Pulmonary artery endothelial cell (primary cell): Measurements from ENCODE around the gene ORC6. TPM values are rescaled to one million over a fixed set of nuclear protein-coding genes. Genes with fewer than 3 reads are reported as not detected.
"Not testable (repeated sequence)": the region's sequence is repeated elsewhere in the genome, so short reads cannot be mapped to it uniquely, and the experiment has no call there.

Source experiments
- DNase-seq: peaks from one replicate; pipeline ENCODE4 v3.0.0-alpha.2; 2011; ENCODE audit warnings: low read depth, low spot score
- total RNA-seq: library from RNA; depleted of rRNA; stranded (reverse); fragments of >200 nt; gene quantifications from 2 replicates; pipeline ENCODE4 v1.2.3, GENCODE V29; 2014

Gene ORC6, protein sequence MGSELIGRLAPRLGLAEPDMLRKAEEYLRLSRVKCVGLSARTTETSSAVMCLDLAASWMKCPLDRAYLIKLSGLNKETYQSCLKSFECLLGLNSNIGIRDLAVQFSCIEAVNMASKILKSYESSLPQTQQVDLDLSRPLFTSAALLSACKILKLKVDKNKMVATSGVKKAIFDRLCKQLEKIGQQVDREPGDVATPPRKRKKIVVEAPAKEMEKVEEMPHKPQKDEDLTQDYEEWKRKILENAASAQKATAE
- 14.0 and 16.0 TPM in 2 replicates for total RNA-seq

DNA sequence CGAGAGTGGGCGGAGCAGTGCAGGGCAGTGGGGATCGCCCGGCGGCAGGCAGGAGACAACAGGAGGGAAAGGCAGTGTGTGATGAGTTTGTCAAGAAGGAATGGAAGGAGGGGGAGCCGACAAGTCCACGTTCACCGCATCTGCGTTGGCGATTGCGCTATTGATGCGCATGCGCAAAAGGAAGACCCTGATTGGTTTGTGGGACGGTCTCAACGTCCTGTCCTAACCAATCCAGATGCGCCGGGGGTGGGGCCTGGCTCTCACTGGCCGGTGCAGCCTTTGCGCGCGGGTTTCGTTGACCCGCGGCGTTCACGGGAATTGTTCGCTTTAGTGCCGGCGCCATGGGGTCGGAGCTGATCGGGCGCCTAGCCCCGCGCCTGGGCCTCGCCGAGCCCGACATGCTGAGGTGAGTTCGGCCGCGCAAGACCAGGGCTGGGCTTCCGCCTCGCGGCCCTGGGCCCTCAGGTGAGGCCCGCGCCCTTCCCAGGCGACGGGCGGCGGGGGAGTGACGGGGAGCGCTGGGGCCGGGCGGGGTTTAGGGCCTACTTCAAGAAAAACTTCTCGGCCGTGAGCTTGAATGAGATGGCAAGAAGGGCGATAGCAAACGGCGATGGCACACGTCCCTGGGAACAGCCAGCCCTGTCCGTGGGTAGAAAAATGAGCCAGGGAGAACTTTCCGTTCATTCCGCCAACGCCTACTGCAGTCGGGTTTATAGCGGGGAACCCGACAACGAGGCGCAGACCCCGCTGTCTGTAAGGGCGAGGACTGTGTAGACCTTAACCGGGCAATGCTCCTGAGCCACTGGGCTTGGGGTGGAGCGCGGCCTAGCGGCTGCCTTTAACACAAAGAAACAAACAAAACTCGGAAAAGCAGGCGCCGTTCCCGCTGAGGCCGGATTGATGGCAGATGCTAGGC is at the start of gene ORC6:
Gene ORC6 (plus strand): TSS at position 295 of the 916 bp plus-strand sequence. CDS start 47 bp downstream, at position 342.
- DNase-seq, result peak; percentile 81

DNA sequence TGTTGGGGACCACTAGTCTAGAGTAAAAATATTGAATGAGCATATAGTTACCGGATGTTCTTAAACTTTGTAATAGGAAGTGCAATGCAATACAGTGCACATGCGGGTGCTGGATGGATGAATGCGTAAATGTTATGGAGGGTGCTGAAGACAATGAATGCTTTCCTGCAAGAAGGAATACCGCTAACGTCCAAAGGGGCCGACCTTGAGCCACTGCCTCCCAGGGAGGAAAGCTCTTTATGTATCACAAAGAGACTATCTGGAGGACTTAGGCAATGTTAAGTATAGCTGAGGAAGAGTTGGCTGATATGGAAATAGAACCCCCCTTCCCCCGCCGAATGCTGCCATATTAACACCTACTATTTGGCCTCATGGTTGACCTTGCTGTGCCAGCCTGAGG is 40.8 kb upstream of the ORC6 start:
- DNase-seq, result no peak

DNA sequence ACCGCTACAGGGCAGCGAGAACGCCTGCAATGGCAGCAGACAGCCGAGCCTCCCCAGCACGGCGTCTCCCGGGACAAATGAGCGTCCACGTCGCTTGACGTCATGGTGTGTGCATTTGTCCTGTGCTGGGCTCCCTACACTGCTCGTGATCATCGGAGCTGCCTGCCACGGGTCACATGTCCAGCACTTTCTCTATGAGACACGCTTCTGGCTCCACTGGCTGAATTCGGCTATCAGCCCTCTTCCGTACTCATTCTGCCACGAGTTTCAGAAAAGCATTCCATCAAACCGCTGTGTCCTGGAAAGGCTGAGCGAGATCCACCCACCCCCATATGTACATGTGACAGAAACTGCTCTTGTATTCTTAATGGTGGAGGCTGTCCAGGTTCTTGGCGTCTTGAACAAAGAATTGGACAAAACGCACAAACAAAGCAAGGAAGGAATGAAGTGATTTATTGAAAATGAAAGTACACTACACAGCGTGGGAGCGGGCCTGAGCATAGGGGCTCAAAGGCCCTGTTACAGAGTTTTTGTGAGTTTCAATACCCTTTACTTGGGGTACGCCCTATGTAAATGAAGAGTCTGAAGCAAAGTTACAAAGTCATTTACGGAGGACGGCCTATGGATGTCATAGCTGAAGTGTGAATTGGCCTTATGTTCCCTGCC is 39.7 kb upstream of the ORC6 start:
- DNase-seq, result no peak

- DNase-seq, result no peak
These were observed 39.2 kb upstream of the ORC6 start for GRCh38 chr16:46650254-46650623.

- no peak for DNase-seq
These were observed 38.2 kb upstream of the ORC6 start for GRCh38 chr16:46651305-46651704.

DNA sequence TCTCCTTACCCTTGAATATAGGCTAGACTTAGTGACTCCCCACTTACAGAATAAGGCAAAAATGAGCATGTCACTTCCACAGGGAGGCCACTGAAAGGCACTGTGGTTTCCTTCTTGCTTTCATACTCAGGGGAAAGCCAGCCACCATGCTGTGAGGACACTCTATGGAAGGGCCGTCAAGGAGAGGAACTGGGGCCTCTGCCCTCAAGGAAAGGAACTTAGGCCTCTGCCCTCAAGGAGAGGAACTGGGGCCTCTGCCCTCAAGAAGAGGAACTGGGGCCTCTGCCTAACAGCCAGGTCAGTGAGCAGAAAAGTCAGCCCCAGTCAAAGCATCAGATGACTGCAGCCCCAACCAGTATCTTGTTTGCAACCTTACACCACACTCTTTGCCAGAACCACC is 30.5 kb upstream of the ORC6 start:
- no peak for DNase-seq

GRCh38 chr16:46662123-46662522 is 27.3 kb upstream of the ORC6 start:
- DNase-seq, result no peak

GRCh38 chr16:46673320-46674013 is 16.0 kb upstream of the ORC6 start:
- DNase-seq, result no peak

DNA sequence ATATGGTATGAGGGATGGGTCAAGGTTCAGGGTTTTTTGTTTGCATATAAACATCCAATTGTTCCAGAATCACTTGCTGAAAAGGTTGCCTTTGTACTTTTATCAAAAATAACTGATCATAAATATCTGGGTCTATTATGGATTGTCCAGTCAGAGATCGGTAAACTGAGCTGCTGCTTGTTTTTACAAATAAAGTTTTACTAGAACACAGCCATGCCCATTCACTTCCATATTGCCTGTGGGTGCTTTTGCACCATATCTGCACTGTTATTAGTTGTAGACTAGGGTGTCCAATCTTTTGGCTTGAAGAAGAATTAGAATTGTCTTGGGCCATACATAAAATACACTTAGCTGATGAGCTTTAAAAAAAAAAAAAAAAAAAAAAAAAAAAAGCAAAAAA is 11.5 kb upstream of the ORC6 start:
- not testable (repeated sequence) for DNase-seq

DNA sequence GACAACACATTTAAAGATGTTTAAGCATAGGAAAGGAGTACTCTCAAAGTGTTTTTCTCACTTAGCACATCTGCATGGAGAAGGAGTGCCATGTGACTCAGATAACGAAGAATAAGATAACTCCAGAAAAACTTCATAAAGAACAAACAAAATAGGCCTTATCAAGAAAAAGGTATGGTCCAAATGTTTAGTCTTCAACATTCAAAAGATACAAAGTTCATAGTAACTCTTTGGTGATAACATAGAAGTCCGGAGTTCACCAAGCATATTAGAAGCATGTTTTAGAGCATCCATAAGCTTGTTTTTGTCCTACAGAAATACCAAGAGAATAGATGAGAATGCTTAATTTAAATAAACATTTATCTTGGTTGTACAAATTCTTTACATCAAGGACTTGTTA is 7.6 kb upstream of the ORC6 start:
- DNase-seq, result not testable (repeated sequence)

DNA sequence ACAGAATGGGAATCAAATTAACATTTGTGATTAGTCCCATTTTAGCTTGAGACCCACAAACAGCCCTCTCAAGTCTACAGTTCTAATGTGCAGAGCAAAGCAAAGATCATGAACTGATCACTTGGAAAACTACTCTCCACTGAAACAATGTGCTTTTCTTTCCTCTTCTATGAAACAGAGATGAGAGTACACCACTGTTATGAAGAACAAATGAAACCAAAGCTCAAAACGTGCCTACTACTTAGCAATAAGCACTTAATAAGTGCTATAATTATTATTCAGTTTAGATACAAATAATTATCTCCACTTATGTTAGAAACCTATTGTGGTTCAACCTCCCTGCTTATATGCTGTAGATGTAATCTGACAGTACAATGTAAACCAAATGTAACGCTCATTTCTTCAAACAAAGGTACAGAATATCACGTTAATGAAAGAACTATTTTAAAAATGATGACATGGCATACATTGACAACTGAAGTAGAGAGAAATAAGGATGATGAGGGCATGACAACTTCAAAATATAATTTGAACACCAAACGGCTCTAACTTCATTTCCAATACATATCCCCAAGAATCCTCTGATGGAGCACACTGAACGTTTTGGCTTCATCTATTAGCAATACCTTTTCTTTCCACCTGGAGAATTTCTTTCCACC is 2.5 kb upstream of the ORC6 start:
- DNase-seq, result no peak

DNA sequence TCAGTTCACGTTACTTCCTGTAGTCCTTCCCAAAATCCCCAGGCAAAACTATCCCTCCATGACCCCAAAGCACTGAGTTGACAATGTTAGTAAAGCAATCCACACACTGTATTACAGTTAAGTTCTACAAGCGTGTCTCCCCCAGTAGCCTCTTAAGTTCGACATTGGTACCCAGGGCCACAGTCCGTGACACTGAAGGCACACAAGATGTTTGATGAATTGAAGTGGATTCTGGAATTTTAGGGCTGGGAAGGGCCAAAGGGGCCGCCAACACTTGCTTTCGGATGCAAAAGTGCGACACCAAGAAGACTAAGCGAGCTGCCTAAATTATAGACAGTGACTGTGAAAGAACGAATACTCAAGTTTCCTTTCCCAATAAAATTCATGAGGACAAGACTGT is 2.0 kb upstream of the ORC6 start:
- DNase-seq, result no peak

- no peak for DNase-seq
These were observed 1.3 kb upstream of the ORC6 start for GRCh38 chr16:46688101-46688653.

DNA sequence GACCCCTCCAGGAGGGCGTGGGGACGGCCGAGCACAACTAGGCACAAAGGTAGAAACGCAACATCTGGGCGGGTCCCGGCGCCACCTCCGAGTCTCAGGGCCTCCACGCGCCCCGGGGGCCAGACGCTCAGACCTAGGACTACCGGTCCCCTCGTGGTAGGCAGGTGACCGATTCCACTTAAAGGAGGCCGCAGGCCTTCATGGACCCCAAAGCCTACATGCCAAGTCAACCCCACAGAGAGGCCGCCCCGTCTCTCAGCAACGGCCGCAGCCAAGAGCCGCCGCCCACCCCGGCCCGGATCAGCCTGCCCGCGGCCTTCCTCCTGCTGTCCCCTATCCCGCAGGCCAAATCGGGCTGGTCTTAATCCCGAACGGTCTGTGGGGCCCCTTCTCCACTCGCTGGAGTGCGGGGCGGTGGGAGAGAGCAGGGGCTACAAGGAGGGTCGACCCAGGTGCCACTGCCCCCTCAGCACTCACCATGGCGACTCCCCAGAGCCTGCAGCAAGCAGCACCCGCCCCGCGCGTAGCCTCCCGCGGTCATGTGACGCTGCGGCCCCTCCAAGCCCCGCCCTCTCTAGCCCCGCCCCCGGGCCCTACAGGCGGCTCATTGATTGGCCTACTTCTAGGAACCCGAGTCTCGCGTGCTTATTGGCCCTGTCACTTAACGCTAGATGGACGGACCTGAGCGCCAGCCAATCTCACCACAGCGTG is 650 bp upstream of the ORC6 start, which contains the start of gene VPS35:
Gene VPS35 (minus strand): TSS at position 525 of the 711 bp plus-strand sequence. CDS start 45 bp downstream, at position 480.
- peak; percentile 97 for DNase-seq

DNA sequence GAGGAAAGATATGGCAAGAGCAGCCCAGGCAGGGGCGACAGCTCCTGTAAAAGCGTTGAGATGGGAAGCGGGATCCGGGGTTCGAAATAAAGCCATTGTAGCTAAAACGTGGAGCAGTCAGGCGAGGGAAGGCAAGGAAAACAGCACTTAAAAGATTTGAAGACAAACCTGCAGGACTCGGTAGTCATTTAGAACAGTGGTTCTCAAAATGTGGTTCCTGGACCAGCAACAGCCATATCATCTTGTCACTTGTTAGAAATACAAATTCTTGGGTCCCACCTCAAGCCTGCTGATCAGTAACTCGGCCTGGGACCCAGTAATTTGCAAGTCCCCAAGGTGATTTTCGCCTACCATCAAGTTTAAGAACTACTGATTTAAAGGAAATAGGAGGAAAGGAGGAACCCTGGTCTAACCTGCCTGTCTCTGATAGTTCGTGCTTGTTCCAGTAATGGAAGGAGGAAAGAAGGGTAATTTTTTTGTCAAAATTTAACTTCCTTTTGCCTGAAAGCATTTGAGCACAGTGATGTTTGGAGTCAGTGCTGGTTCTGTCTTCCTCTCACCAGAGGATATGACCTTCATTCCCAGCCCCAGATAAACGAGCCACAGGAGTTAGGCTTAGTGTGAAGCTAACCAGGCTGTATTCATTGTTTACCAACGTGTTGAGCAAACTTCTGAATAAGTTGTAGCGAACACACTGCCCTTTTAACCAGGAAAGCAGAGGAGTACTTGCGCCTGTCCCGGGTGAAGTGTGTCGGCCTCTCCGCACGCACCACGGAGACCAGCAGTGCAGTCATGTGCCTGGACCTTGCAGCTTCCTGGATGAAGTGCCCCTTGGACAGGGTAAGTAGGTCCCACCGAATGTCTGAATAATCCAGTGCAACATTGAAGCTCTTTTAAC is 1.1 kb downstream of the ORC6 start:
- no peak for DNase-seq

DNA sequence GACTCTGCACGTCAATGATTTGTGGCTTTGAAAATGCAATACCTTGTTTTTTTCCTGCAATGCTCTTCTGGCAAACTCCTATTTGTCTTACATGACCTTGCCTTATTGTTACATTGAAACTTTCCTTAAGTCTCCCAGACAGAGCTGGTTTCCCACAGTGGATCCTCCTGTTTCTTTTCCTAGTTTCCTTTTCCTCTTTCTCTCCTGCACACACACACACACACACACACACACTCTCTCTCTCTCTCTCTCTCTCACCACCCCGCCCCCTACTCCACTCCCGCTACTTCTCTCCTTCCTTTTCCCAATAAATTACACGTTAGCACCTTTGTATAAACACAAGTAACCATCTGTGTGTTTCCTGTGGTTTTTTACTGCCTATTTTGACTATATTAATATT is 2.3 kb downstream of the ORC6 start:
- no peak for DNase-seq

- DNase-seq, result no peak
These were observed 4.1 kb downstream of the ORC6 start for GRCh38 chr16:46693598-46693997.

DNA sequence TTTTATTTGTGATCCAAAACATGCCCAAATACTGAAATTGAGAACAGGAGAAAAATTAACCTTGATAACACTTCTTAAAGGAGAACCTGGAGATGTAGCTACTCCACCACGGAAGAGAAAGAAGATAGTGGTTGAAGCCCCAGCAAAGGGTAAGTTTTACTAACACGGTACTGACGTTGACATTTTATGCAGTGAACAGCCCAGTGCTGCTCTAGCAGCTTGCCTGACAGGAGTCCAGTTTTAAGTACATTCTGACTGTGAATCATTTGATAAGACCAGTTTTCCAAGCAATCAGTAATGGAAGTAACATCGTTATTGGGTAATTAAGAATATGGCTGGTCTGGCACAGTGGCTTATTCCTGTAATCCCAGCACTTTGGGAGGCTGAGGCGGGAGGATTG is 6.5 kb downstream of the ORC6 start:
- no peak for DNase-seq

DNA sequence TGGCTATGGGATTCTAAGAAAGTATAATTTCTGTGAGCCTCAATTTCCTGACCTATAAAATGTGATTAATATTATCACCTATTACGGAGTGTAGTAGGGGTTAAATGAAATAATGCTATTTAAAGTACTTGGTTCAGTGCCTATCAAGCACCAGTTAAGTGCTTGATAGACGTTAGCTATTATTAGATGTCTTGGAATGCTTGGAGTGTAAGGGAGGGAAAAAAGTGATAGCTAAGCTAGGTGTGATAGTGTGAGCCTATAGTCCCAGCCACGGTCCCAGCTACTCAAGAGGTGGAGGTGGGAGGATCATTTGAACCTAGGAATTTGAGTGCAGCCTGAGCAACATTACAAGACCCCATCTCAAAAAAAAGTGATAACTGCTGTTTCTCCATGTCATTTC is 7.5 kb downstream of the ORC6 start:
- no peak for DNase-seq
